Neural progenitor cell (in vitro differentiated cells): ENCODE results near the gene KLF16.

ENCODE experiments used
- CTCF ChIP-seq: fragments of 200-600 bp; sonication (generic); IDR thresholded peaks from 2 replicates; pipeline ENCODE4 v1.5.1; 2017; ENCODE audit warnings: antibody characterized with exemption, mild to moderate bottlenecking
- EZH2 ChIP-seq: fragments of 200-600 bp; sonication (generic); IDR thresholded peaks from 2 replicates; pipeline ENCODE4 v1.6.1; 2017; ENCODE audit warnings: antibody characterized with exemption, mild to moderate bottlenecking, moderate library complexity

DNA sequence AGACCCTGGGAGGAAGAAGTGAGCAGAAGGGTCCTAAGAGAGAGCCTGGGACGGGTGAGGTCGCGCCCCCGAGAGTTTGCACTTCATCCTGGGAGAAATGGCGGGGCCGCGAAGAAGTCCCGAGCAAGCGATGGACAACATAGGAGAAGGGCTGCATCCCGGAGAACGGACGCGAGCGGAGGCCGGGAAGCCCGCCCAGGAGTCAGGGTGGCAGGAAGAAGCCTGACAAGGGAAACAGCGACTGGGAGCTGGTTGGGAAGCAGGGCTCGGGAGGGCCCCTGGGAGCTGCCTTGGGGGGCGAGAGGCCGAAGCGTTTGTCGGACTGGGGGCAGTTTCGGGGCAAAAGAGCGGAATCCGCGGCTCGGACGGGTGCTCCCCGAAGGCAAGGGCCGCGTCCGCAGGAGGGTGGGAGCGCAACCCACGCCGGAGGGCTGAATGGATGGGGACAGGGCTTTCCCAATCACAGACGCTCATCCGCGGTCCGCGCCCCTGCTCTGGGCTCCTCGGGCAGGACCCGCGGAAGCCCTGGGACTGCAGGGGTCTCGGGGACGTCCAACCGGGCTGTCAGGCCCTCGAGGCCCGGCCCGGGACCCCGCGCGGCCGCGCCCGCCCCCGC lies 21.4 kb upstream of the KLF16 start:
- TF ChIP-seq CTCF (no peak), EZH2 (no peak)
